GM21528 (cell line): Measurements from ENCODE around the gene SPATA1.
A peak's percentile ranks its signal among the peaks of the same experiment; 100 is the strongest.

ENCODE experiments used
- ATAC-seq: cut with Tn5 transposase; IDR thresholded peaks from one replicate; pipeline ENCODE4 v1.9.1; 2021; ENCODE audit warnings: mild to moderate bottlenecking, moderate library complexity; ENCODE audit not compliant: unreplicated experiment, low FRiP score

Gene SPATA1

DNA sequence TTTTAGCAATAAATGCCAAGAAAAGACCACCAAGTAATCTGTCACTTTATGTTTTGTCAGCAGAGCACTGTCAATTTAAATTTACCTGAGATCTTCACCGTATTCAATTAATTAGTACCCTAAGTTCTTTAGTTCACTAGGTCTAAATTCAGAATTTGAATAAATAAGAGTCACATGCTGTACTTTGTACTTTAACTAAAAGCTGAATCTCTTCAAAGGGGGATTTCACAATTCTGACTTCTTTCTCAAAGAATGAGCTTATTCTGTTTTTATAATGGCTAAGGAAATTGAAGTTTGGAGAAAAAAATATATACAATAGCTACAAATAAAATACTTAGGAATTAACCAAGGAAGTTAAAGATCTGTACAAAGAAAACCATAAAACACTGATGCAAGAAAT is 2.3 kb downstream of the SPATA1 start:
- no peak for ATAC-seq

DNA sequence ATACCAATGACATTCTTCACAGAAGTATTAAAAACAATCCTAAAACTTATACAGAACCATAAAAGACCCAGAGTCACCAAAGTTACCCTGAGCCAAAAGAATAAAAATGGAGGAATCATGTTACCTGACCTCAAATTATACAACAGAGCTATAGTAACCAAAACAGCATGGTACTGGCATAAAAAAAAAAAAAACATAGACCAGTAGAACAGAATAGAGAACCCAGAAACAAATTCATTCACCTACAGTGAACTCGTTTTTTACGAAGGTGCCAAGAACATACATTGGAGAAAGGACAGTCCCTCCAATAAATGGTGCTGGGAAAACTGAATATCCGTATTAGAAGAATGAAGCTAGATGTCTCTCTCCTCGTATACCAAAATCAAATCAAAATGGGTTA is 2.8 kb downstream of the SPATA1 start:
- no peak for ATAC-seq

DNA sequence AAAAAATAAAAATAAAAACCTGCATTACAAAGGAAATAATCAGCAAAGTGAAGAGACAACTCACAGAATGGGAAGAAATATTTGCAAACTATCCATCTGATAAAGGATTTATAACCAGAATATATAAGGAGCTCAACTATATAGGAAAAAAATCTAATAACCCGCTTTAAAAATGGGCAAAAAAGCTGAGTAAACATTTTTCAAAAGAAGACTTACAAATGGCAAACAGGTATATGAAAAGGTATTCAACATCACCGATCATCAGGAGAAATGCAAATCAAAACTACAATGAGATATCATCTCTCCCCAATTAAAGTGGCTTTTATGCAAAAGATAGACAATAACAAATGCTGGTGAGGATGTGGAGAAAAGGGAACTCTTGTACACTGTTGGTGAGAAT is 4.0 kb downstream of the SPATA1 start:
- ATAC-seq, result no peak

DNA sequence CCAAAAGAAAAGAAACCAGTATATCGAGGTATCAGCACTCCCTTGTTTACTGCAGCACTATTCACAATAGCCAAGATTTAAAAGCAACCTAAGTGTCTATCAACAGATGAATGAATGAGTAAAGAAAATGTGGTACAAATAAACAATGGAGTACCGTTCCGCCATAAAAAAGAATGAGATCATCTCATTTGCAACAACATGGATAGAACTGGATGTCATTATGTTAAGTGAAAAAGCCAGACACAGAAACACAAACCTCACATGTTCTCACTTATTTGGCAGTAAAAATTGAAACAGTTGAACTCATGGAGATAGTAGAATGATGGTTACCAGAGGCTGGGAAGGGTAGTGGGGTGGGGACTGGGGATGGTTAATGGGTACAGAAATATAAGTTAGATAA is 4.5 kb downstream of the SPATA1 start:
- ATAC-seq, result no peak

DNA sequence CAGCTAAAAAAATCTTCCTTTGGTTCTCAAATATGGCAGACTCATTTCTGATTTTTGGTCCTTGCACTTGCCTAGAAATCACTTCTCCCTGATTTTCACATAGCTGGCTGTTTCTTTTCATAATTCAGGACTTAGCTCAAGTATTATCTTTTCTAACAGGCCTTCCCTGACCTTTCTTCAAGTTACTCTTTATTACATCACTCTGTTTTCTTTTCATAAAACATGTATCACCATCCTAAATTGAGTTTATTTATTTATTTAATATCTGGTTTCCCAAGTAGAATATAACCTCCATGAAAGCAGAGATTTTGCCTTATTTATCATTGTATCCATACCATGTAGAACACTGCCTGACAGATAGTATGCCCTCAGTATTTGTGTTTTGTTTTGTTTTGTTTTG is 18.4 kb downstream of the SPATA1 start:
- ATAC-seq, result no peak

DNA sequence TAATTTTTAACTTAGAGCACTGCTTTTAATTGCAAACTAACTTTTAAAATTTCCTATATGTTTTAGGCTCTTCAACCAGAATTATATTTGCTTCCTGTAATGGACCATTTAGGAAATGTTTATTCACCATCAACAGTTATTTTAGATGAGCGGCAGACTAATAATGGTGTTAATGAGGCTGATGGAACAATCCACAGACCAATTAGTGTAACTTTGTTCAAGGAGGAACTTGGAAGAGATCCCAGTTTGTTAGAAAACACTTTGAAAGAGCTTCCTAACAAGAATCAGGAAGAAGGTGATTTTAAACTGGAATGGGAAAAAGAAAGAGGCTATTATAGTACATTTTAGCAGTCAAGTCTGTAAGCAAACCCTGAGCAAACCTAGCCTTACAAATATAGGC is 19.6 kb downstream of the SPATA1 start:
- ATAC-seq, result no peak

DNA sequence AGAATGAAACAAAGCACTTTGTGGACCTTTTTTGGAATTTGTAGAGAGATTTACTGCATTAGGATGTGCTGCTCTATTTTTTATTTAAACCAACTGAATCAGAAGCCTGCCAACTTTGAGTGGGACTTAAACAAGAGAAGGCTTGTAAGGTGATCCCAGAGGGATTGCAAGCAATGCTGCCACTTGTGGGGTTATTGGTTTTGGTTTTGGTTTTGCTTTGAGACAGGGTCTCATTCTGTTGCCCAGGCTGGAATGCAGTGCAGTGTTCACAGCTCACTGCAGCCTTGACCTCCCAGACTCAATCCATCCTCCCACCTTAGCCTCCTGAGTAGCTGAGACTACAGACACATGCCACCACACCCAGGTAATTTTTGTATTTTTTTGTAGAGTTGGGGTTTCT is 32.4 kb downstream of the SPATA1 start:
- ATAC-seq, result no peak

DNA sequence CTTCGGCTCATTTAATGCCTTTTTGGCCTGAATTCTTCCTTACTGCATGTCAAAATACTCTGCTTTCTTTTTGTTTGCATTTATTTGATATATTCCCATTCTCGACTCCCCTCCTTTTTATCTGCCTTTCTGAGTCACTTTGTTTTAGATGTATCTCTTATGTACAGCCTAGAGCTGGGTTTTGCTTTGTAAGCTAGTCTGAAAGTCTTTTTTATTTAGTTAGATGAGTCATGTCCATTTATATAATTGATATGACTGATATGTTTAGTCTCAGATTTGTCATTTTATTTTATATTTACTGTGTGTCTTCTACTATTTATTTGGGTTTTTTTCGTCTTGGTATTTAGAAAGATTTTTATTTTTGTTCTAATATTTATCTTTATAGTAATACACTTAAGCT is 33.8 kb downstream of the SPATA1 start:
- ATAC-seq, result no peak

DNA sequence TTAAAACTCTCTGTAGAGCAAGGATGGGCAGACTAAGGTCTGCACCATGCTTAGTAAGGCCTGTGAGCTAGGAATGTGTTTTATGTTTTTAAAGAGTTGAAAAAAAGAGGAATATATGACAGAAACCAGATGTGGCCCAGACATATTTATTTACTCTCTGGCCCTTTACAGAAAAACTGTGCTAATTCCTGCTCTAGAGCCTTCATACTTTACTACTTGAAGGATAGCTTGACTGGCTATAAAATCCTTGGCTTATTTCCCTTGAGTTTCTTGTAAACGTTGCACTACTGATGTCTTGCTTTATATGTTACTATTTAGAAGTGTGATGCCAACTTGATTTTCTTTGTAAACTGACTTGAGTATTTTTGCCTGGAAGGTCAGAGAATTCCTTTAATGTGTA is 34.6 kb downstream of the SPATA1 start:
- ATAC-seq, result no peak

DNA sequence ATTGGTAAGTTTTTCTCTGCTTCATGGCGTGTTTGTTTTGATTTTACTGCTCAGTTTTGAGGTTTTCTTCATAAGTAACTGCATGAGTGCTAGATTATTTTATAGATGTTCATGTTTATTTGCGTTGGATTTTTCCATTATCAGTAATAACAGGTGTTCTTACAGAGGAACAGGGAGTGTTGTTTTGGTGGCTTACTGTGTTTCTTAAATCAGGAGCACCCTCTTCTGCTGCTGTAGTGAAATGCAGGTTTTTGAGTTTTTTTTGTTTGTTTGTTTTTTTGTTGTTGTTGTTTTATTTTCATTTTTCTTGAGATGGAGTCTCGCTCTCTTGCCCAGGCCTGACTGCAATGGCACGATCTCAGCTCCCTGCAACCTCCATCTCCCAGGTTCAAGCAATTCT is 35.5 kb downstream of the SPATA1 start:
- ATAC-seq, result no peak

DNA sequence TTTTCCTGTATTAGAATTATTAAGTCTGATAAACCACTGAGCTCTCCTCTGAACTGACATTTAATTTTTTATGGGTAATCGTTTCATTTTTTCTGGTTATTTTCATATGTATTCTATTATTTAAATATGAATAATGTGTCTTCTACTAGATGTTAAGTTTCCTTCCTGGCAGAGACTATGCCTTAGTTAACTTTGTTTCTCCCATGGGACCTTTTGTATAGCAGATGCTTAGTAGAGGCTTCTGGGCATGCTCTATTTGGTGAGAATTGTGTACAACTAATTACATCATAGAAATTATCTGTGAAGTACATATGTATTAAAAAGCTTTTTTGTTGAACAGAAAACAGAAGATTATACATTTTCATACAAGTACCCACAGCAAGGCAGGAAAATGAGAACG is 44.6 kb downstream of the SPATA1 start:
- no peak for ATAC-seq

DNA sequence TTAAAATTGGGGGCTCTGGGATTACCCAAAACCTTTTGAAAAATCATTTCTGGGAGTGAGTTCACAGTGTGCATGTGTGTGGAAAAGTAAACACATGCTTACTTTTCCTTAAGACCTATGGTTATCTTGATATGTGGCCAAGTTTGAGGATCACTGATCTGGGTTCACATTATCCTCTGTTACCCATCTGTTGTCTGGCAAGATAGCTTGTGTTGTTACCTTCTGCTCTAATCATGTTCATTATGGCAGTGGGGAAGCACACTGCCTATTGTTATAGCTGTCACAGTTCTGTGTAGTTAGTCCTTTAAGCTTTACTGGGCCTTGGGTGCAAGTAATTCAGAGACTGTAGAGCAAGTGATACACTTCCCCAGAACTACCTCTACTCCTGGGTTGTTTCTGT is 63.0 kb downstream of the SPATA1 start:
- no peak for ATAC-seq

DNA sequence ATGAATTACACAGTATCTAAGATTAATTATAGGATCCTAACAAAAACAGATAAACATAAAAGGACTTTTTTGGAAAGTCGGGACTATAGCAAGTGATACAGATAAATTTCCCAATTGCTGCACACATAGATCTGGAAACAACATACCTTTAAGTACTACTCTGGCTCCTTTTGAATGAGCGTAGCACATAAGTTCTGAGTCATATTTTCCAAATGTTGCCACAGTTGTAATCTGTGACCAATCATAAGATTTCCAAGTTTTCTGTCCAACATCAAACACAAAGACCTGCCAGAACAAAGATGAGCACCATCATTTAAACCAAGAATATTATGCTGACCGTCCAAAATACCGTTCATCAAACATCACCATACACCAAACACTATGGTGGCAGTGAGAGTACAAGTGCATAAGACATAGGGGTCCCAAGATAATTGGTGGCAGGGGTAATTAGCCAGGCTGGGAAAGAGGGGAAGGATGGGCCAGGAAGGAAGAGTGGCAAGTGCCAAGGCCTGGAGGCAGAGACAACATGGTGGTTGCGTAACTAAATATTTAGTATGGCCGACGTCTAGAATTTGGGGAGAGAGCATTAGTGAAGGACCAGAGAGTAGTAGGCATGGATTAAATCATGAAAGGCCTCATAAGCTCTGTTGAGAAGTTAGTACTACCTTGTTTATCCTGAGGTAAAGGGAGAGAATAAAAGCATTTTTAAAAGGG is 64.4 kb downstream of the SPATA1 start:
- no peak for ATAC-seq

DNA sequence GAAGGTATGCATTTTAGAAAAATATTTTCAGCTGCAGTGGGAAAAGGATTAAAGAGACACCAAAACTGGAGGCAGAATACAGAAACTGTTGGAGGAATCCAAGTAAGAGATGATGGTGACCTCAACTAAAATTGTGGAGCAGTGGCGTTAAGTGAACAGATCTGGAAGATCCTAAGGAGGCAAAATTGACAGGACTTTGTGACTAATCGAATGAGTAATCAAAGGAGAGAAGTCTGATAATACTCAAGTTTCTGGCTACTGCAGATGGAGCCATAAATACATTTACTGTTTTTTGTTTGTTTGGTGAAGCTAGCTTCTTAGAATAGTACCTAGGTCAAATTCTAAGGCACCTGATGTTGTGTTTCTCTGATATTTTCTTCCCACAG is 65.0 kb downstream of the SPATA1 start:
- no peak for ATAC-seq

DNA sequence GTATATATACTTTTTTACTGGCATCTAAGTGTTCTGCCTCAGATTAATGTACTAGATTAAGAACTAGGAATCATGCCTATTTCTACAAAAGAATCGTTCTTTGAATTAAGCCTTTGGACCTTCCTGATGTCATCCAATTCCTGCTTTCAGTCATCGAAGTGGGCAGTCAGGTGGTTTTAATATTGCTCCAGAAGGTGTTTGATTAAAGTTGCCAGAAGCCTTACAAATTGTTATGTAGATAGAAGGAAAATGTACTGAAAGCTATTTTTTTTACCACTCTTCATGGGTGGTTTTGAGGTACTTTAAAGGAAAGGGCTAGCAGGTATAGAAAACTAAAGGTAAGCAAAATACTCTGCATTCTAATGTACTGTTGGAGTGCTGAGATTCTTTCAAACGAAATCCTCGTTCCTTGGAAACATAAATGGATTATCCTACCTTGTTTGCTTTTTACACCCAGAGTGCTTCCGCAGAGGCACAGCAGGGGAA is 67.3 kb downstream of the SPATA1 start:
- no peak for ATAC-seq

DNA sequence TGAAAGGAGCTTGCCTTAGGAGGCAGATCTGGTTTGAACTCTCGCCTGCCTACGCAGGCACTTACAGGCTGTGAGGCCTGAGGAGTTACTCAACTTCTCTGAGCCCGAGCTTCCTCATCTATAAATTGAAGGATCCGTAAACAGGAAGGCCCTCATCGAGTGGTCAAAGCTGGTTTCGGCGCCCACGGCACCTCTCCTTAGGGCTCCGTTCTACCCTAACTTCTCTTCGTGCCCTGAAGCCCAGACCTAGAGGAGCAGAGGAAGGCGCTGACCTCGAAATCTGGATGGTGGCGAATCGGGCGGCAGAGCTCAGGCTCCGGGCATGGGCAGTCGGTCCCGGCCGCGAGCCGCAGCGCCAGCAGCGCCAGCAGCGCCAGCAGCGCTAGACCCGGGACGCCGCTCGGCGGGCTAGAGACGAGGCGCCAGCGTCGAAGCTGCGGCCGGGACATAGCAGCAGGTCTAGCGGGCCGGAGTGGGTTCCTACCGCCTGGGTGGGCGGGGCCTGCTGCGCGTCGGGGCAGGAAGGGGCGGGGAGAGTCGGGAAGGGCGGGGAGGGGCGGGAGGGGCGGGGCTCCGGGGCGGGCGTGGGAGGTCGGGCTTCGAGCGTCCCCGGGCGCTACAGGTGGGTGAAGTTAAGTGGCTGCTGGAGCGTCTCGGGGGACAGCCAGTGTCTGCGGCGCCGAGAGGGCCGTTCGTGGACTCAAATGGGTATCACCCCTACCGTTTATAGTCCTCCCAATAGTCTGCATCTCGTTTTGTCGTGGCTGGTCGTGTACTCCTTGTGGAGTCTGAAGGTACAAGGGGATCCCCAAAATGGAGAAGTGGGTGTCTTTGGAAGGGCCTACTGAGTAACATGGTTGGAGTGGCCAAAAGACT is 68.0 kb downstream of the SPATA1 start, which contains the start of gene CTBS:
CTBS (minus strand) TSS at position 474 of the 876 bp plus-strand sequence; CDS start at position 449, 25 bp downstream.
- ATAC-seq, result peak; percentile 90

DNA sequence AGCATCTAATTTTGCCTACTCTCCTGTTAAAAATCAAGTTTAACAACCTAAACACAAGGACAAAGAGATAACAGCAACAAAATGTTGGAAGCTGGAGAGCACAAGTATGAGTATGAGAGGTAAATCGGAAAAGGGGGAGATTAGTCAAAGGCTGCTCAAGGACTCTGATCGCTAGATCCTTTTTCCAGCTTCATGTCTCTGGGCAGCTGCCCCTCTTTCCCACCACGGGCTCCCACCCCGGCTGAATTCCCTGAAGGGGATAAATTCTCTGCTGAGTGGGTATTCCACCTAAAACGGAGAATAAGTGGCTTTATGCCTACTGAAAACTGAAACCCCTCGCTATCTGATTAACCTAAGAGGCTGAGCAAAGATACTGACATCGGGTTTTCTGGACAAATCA is 68.8 kb downstream of the SPATA1 start:
- ATAC-seq, result no peak

DNA sequence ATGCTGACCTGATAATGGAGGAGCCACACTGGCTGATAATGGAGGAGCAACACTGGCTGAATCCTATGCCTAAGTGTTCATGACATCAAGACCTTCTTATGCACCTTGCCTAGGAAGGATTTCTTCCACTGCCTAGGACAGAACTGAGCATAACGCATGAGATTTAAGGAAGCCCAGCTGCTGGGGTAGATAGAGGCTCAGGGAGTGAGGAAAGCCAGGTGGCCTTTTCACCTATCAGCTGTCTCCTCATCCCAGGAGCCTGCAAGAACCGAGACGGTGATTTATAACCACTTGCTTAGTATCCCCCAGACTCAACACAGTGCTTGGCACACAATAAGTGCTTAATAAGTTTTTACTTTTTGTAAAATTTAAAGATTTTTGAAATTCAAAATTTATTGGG is 75.5 kb downstream of the SPATA1 start:
- ATAC-seq, result no peak

DNA sequence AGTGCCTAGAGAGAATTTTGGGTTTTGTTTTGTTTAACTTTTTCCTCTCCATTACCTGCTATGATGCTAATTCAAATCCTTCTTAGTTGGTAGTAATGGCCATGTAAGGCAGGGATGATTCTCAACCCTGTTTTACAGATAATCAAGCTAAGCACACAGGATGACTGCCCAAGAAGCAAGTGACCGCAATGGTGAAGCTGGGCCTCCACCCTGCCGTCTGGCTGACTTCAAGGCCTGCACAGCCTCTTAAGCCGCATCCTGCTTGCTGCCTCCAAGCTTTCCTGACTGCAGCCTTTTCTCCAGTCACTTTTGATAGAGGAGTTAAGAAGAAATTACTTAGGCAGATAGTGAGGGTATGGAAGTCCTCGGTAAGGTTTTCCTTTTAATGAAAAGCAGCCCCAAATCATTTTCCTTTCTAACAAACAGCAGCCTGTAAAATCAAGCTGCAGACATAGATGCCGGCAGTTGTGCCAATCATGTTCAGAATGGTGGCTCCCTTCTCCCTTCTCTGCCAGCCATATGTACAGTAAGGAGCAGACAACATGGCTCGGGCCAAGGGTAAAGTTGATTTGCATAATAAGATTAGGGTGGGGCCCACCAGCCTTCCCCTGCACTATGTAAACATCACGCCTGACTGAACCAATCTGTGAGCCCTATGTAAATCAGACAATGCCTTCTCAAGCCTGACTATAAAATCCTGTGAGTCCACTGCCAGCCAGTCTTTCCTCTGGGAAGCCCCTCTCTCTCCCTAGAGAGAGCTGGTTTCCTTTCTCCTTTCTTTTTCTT is 76.8 kb downstream of the SPATA1 start:
- no peak for ATAC-seq

DNA sequence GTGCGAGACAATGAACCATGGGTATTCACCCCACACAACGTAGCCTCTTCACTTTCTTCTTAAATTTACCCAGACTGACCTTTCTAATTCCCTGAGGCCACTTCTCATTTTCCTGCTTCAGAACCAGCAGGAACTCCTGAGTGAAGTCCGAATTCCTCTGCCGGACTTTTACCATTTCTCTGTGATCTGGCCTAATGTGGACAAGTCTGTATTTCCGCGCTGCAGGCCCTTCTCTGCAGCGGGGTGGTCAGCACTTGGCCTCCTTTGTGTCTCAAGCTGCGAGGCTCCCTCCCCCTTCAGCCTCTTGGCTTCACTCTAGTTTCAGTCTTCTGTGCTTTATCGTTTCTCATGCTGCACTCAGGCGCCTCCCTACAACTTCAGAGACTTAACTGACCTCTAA is 77.5 kb downstream of the SPATA1 start:
- ATAC-seq, result no peak

DNA sequence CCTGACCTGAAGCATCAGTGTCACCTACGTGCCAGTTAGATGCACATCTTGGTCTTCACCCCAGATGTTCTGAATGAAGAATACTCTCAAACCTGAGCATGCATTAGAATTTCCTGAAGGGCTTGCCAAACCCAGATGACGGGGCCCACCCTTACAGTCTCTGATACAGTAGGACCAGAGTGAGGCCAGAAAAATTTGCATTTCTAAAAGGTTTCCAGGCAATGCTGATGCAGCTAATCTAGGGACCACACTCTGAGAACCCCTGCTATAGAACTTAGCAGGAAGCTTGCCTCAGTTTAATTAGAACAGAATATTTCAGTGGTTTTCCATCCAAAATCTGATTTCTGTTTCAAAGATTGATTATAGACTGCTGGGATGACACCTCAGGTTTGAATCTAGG is 77.9 kb downstream of the SPATA1 start:
- ATAC-seq, result no peak
